NCI-H345 (cell line): ENCODE data around the gene ARF3.

Source experiments
- DNase-seq: peaks from one replicate; lab custom pipeline; 2025; lab: John Stamatoyannopoulos, UW

Gene ARF3

GRCh38 chr12:48966177-48966895 is 9.0 kb upstream of the ARF3 start:
- DNase-seq, result no peak

- DNase-seq, result no peak
These were observed 8.1 kb upstream of the ARF3 start for GRCh38 chr12:48965298-48965838.

- no peak for DNase-seq
These were observed 4.5 kb upstream of the ARF3 start for GRCh38 chr12:48961801-48962200.

GRCh38 chr12:48961331-48961730 is 4.0 kb upstream of the ARF3 start:
- no peak for DNase-seq

- no peak for DNase-seq
These were observed 3.5 kb upstream of the ARF3 start for GRCh38 chr12:48960834-48961233.

GRCh38 chr12:48958049-48958388 is 732 bp upstream of the ARF3 start:
- DNase-seq, result no peak

- peak; percentile 13 for DNase-seq
These were observed 777 bp downstream of the ARF3 start for GRCh38 chr12:48956279-48957140.

- DNase-seq, result no peak
These were observed 2.3 kb downstream of the ARF3 start for GRCh38 chr12:48954841-48955501.

GRCh38 chr12:48954061-48954460 is 3.2 kb downstream of the ARF3 start:
- DNase-seq, result no peak

GRCh38 chr12:48952691-48953090 is 4.6 kb downstream of the ARF3 start:
- DNase-seq, result no peak

- DNase-seq, result no peak
These were observed 9.6 kb downstream of the ARF3 start for GRCh38 chr12:48947727-48948126.

- no peak for DNase-seq
These were observed 10.3 kb downstream of the ARF3 start for GRCh38 chr12:48946943-48947342.

GRCh38 chr12:48946205-48946604 is 11.1 kb downstream of the ARF3 start:
- peak; percentile 8 for DNase-seq

- DNase-seq, result no peak
These were observed 14.1 kb downstream of the ARF3 start for GRCh38 chr12:48943221-48943620.

- DNase-seq, result no peak
These were observed 17.1 kb downstream of the ARF3 start for GRCh38 chr12:48940181-48940580.

- no peak for DNase-seq
These were observed 18.5 kb downstream of the ARF3 start for GRCh38 chr12:48938805-48939204.

- no peak for DNase-seq
These were observed 20.1 kb downstream of the ARF3 start for GRCh38 chr12:48937170-48937569.

GRCh38 chr12:48936379-48936979 is 20.8 kb downstream of the ARF3 start:
- DNase-seq, result peak; percentile 7

GRCh38 chr12:48934312-48934706 is 23.0 kb downstream of the ARF3 start:
- DNase-seq, result no peak

GRCh38 chr12:48933664-48934311 is 23.5 kb downstream of the ARF3 start:
- no peak for DNase-seq

- DNase-seq, result no peak
These were observed 24.4 kb downstream of the ARF3 start for GRCh38 chr12:48932878-48933277.

GRCh38 chr12:48930475-48930874 is 26.8 kb downstream of the ARF3 start:
- no peak for DNase-seq
